OCI-LY1 (cell line): ENCODE measurements around the gene SORBS1.

Source experiments
- CTCF ChIP-seq: fragments of 200-600 bp; sonication (generic), shearing (Covaris generic); IDR thresholded peaks from 2 replicates; pipeline ENCODE4 v1.5.1; 2017; ENCODE audit warnings: mild to moderate bottlenecking, antibody characterized with exemption, low read length, moderate library complexity, mixed read lengths
- EZH2 ChIP-seq: fragments of 200-600 bp; sonication (generic), shearing (Covaris generic); IDR thresholded peaks from 2 replicates; pipeline ENCODE4 v1.8.0; 2017; ENCODE audit warnings: borderline replicate concordance, mixed run types, mild to moderate bottlenecking, antibody characterized with exemption, low read length, moderate library complexity, mixed read lengths

- TF ChIP-seq EZH2 (no peak), CTCF (no peak)
These were observed 229.5 kb downstream of the SORBS1 start for GRCh38 chr10:95331596-95332130.
